Right lobe of liver (tissue), 4 donors: ENCODE results near the gene WNK2.

Source experiments
- POLR2A ChIP-seq: fragments of 450-650 bp; IDR thresholded peaks from one replicate; pipeline ENCODE4 v1.6.1; 2017; ENCODE audit warnings: antibody characterized with exemption, mild to moderate bottlenecking
- TF ChIP-seq, protein P1 (sequence below), 4 donors: fragments of 200-600 bp in 3 of 4; fragments of 450-650 bp in 1 of 4; IDR thresholded peaks; one replicate each; pipeline versions ENCODE4 v1.5.1 to v1.8.0; 2016 to 2022; ENCODE audit warnings: antibody characterized with exemption in 4 of 4, mild to moderate bottlenecking in 2 of 4
- donor health status: DM: no; HTN: no; CAD: no.
- donor health status: DM: no; HTN: no; CAD: no.
- donor health status: DM: no; HTN: yes; CAD: no.

GRCh38 chr9:93136011-93136440 is 47.9 kb upstream of the WNK2 start:
- TF ChIP-seq, protein P1, sequence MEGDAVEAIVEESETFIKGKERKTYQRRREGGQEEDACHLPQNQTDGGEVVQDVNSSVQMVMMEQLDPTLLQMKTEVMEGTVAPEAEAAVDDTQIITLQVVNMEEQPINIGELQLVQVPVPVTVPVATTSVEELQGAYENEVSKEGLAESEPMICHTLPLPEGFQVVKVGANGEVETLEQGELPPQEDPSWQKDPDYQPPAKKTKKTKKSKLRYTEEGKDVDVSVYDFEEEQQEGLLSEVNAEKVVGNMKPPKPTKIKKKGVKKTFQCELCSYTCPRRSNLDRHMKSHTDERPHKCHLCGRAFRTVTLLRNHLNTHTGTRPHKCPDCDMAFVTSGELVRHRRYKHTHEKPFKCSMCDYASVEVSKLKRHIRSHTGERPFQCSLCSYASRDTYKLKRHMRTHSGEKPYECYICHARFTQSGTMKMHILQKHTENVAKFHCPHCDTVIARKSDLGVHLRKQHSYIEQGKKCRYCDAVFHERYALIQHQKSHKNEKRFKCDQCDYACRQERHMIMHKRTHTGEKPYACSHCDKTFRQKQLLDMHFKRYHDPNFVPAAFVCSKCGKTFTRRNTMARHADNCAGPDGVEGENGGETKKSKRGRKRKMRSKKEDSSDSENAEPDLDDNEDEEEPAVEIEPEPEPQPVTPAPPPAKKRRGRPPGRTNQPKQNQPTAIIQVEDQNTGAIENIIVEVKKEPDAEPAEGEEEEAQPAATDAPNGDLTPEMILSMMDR (IDR thresholded peaks at IDR 0.05) = no peak
- no peak for TF ChIP-seq POLR2A
